ENCODE results near the gene PCCB.

DNA sequence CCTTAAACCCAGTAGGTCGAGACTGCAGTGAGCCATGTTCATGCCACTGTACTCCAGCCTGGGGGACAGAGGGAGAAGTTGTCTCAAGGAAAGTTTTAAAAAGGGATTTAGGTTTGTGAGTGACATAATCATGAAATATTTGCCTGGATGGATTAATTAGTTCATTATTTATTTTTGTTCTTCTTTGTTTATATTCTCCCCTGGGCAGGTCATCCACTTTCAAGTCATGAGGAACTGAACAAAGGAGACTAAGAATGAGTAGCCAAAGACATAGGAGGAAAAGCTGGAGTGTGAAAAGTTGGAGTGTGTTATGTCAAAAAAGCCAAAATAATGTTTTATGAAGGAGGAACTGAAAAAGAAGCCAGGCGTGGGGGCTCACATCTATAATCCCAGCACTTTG, 17.7 kb upstream of the PCCB start:
- TF ChIP-seq POLR2AphosphoS5 (IDR thresholded peaks at IDR 0.05; ENCODE audit: borderline replicate concordance, low read depth, low read length) (no peak), EZH2 (IDR thresholded peaks at IDR 0.05) (no peak)
